HG03460 (cell line): ENCODE measurements around the gene C6orf58.
"Not testable (repeated sequence)": the region's sequence is repeated elsewhere in the genome, so short reads cannot be mapped to it uniquely, and the experiment has no call there.

Experiments
- ATAC-seq: cut with Tn5 transposase; IDR thresholded peaks from one replicate; pipeline ENCODE4 v1.9.1; 2021; ENCODE audit not compliant: unreplicated experiment

Gene C6orf58

DNA sequence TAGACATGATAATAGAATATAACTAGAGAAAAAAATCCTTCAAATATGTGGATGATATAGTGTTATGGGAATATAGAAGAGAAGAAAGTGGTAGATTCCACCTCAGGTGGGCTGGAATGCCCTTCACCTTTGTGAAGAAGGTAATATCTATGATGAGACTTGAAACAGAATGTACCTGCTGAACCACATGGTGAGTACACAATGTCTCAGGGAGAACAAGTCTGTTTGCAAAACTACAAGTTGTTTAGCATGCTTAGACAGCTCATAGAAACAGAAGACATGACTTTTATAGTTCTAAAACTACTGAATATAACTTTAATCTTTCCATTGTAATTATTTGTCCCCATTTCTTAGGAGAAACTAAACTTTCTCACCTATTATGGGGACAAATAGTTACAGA, 12.2 kb downstream of the C6orf58 start:
- ATAC-seq = no peak

DNA sequence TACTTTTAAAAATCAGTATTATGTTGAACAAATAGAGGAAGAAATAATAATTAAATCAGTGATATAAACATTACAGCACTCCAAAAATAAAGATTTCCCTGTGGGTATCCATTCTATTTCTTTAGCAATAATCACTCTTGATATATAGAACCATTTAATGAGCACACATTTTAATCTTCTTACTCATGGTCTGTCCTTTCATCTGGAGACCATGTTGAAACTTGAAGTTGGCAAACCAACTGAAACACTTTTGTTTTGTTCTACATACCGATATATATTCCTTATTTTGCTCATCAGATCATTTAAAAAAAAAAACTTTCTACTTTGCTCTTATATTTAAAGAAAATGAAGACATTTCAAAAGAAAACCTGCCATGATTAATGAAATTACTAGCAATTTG, 13.4 kb downstream of the C6orf58 start:
- no peak for ATAC-seq

DNA sequence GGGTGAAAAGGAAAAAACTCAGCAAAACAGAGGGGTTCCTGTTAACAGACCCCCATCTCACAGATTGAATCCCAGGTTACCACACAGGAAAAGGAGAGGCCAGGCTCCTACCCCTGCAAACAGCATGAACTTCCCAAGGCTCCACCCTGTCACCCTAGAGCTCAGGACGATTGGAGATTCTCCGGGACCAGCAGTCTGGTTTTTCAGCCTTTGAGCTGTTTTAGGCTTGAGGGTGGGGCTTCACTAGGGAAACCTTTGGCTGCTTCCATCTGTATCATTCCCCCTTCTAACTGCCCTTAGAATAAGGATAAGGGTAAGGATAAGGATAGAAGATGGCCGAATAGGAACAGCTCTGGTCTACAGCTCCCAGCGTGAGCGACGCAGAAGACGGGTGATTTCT, 16.0 kb downstream of the C6orf58 start:
- ATAC-seq = no peak

DNA sequence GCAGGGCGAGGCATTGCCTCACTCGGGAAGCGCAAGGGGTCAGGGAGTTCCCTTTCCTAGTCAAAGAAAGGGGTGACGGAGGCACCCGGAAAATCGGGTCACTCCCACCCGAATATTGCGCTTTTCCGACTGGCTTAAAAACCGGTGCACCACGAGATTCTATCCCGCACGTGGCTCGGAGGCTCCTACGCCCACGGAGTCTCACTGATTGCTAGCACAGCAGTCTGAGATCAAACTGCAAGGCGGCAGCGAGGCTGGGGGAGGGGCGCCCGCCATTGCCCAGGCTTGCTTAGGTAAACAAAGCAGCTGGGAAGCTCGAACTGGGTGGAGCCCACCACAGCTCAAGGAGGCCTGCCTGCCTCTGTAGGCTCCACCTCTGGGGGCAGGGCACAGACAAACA, 16.5 kb downstream of the C6orf58 start:
- ATAC-seq = not testable (repeated sequence)

DNA sequence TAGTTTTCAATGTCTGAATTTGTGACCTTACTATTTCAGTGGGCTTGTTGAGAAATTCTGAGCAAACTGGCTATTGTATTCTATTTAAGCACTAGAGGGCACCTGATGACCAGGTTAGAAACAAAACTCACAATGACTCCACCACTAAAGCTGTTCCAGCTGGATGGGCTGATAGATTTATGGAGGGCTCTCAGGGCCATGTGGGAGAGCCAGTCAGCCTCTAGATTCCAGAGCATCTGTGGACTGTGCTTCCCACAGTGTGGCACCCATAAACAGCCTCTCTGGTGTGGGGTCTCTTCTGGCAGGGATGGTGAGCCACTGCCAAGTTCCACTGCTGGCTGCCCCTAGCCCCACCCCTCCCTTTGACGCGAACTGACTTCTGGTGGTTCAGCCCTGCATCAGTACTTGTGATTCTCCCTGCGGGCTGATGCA, 29.2 kb downstream of the C6orf58 start:
- no peak for ATAC-seq

DNA sequence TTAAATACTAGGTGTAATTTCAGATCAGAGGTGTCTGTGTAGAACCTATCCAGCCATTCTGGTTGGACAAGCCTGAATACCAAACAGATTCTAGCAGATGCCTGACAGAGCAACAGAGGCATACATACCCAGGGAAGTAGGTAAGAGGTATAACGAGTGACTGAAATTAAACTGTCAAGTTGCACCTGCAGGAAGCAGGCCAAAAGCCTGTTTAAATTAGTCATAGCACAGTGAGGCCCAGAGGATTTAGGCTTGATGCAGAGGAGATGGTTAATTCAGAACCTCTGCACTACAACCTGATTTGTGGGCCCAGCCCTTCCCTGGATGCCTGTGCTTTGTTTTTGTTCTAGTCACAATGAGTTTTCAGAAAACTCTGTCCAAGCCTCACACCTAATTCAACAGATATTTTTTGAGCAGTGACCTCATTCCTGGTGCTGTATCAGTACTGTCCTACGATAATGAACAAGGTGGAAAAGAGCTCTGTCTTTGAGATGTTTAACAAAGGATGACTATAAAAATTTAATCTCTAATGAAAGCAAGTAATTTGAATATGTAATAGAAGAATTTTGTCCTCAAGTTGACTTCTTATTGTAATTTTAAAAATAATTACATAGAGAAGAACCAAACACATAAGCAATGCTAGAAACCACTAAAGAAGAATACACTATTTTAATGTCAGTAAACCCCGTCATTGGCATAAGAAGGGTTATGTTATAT, 31.7 kb downstream of the C6orf58 start:
- ATAC-seq = no peak

DNA sequence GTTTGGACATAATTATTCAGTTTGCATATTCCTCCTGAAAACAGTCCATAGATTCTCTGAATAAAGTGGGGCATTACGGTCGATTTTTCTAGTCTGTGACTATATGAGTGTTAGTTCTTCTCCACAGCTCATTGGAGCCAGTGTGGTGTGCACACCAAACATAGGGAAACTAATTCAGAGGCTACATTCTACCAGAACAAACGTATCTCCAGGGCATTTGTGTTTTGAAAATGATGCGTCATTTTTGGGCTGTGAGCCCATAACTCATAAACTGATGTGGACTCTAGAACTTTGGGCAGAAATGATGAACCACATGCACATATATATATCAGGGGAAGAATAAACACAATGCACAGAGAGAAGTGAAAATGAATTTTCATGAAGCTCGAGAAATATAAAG, 41.8 kb downstream of the C6orf58 start:
- ATAC-seq = no peak

DNA sequence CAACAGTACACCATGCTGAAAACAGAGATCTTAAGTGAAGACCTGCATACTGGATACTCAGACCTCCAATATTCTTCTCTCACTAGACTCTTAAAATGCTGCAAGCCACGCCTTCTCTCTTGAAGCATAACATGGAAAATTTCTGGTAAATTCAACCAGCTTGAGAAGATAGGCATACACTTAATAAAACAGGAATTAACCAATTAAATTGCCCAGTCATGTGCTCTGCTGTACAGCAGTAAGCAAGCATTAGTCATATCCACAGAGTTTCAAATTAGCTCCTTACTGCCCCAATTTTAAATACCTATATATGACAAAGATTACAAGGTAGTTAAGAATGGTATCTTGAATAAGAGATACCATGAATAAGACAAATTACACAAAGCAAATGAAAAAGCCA, 53.8 kb downstream of the C6orf58 start:
- no peak for ATAC-seq

DNA sequence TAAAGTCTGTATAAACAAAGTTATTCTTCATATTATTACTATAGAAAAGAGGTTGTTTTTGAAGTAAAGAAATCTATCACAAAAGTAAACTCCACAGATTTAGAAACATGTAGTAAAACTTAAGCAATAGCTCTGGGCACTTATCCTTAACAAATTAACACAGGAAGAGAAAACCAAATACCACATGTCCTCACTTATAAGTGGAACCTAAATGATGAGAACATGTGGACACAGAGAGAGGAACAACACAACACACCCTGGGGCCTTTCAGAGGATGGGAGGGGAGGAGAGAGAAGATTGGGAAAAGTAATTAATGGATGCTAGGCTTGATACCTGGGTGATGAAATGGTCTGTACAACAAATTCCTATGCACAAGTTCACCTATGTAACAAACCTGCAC, 57.2 kb downstream of the C6orf58 start:
- ATAC-seq = no peak

DNA sequence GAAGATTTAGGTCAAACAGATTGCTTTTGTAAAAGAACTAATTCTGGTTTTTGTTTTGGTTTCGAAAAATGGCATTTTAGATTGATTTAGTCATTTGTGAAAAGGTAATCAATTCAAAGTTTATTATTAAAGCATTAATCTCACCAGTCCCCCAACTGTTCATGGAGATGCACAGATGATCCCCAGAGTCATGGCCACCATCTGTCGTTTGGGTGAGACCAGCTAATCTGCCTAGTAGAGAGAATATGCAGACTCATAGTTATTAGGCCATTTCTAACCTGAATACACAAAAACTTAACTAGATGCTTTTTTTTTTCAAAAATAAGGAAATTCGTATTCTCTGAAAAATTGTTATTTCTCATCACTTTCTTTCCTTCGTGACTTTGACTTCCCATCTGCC, 58.1 kb downstream of the C6orf58 start:
- ATAC-seq = no peak

DNA sequence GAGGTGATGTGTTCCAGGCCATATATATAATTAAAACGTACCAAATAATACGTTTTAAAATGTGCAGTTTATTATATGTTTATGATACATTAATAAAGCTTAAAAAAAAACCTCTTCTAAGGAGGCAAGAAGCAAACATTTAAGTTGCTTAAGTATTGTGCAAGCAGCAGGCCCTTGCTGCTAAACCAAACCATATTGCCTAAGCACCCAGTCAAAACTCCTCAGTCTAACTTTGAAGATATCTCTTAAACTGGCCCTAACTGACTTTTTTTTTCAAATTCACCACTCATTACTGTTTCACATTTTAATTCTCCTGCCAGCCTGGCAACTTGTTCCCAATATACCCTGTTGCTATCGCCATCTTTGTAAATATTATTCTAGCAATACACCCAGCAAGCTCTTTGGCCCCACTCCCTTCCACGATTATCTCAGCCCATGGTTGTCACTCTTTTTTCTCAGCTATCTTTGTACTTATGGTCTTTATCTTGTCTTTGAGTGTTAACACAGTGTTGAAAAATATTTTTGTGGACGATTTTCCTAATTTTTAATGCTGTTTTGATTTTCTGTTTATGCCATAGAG, 60.9 kb downstream of the C6orf58 start:
- ATAC-seq = no peak
